Measurements from ENCODE around the gene LRRC17.

GRCh38 chr7:102981451-102981850 lies 68.7 kb downstream of the LRRC17 start:
- TF ChIP-seq CTCF (IDR thresholded peaks at IDR 0.05) (no peak), POLR2AphosphoS5 (IDR thresholded peaks at IDR 0.05) (no peak), POLR2A (IDR thresholded peaks at IDR 0.05) (no peak), EP300 (IDR thresholded peaks at IDR 0.05) (no peak)
